Retina (tissue), 1 donor: ENCODE measurements around the gene EML6.

Source experiments
- DNase-seq: peaks from one replicate; pipeline ENCODE4 v3.0.0-alpha.2; 2016

Gene EML6

DNA sequence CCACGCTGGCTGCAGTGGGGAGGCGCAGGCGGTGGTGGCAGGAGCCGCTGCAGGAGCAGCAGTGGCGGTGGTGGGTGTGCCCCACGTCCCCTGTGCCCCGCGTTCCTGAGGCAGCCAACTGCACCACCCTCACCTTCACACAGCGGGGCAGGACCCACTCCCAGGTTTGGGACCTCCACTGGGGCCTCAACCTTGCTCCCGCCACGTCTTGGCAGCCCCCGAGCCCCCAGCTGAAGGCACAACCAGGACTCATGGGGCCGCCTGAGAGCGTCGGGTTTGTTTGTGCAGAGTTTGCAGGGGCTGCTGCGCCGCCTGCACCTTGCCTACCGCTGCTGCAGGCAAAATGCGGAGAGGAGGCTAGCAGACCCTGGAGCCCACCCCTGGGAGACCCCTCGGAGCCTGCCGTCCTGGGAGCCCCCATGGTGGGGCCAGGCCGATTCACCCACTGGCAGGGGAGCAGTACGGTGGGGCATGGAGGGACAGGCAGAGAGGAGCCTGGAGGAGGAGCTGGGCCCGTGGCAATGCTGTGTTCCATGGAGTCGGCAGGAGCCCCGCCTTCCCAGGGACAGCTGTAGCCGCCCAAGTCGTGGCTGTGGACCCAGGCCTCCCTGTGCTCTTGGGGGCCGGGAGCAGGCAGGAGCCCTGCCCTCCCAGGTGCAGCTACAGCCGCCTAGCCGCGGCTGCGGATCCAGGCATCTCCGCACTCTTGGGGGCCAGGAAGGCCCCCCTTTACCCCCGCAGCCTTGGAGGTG, 14.7 kb upstream of the EML6 start:
- DNase-seq: peak; percentile 91

DNA sequence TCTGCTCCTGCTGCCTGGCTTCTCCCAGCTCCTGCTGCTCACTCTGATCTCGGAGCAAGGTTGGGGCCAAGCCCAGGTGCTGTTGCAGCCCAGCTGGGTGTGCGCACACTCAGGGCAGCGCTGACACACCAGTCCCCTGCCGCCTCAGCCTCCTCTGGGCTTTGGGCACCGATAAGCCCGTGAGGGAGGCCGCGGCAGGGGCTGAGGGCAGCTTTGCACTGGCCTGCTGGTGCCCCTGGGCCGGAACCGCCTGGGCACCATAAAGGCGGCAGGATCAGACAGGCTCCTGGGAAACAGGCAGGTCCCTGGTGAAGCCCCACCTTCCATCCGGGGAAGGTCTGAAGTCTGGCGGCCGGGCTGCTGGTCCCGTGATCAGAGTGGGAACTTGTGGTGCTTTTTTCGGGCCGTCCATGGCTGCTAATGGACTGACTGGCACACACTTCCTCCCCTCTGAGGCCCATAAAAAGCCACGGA, 14.1 kb upstream of the EML6 start:
- DNase-seq: no peak

GRCh38 chr2:54710216-54710615, 13.2 kb upstream of the EML6 start:
- DNase-seq: no peak

GRCh38 chr2:54712516-54712915, 10.9 kb upstream of the EML6 start:
- DNase-seq: no peak

- no peak for DNase-seq
Measured at GRCh38 chr2:54714996-54715395, 8.5 kb upstream of the EML6 start.

DNA sequence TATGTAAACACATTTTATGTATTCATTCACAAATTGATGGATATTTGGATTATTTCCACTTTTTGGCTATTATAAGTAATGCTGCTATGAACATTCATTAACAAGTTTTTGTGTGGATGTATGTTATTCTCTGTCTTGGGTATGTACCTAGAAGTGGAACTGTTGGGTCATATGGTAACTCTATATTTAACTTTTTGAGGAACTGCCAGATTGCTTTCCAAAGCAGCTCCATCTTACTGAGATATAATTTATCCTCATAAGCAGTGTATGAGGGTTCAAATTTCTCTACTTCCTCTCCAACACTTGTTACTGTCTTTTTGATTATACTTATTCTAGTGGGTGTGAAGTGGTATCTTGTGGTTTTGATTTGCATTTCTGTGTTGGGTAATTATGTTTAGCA, 7.1 kb upstream of the EML6 start:
- DNase-seq: no peak

DNA sequence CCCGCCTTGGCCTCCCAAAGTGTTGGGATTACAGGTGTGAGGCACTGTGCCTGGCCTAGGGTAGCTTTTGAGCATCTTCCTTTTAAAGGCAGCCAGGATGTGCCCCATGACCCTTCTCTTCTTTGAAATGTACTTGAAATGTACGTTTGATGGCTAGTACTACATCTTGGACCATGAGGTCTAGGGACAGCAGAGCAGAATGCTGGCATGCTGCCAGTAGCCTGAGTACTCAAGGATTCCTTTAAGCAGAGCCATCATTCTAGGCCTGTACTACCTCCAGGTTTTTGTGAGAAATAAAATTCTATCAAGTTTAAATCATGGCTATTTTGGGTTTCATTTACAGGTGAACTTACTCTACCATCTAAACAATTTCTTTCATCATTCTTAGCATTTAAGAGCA, 2.9 kb upstream of the EML6 start:
- DNase-seq: no peak

DNA sequence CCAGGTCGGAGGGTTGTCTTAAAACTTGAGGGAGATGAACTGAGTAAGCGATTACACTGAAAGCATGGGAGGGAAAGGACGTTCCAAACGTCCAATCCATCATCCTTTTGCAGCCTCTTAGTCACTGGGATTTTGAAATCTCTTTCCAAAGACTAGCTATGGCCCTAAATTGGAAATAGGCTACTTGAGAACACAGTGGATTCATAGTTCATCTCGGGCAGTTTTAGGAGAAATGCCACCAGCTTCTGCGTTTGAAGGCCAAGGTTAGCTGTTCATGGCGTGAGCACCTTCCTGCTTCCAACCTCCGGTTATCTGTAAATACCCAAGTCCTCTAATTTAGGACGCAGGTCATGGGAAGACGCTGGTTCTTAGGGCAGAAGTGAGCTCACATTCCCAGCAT, 821 bp upstream of the EML6 start:
- peak; percentile 12 for DNase-seq

DNA sequence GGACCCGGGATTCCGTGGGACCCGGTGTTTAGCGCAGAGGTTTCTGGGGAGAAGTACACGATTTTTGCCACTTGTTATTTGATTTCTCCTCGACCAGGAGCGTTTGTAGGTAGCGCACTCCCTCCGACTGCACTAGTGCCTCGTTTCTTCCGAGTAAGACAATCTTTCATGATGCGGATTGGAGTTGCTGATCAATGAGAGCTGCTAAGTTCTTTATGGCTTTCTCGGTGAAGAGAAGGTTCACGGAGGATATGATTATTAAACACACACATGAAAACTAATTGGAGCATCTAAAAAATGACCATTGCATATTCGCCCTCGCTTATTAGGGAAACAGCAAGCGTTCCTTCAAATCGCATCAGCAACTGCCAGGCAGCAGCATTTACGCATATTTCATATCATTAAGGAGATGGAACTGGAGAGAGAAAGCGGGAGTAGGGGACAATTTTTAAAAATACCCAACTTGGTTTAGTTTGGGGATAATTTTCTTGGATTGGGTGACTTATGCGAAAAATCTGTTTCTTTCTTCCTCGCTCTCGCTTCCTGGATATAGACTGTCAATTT, 616 bp downstream of the EML6 start:
- peak; percentile 78 for DNase-seq

- DNase-seq: peak; percentile 49
Measured at GRCh38 chr2:54724560-54725342, 1.3 kb downstream of the EML6 start.

DNA sequence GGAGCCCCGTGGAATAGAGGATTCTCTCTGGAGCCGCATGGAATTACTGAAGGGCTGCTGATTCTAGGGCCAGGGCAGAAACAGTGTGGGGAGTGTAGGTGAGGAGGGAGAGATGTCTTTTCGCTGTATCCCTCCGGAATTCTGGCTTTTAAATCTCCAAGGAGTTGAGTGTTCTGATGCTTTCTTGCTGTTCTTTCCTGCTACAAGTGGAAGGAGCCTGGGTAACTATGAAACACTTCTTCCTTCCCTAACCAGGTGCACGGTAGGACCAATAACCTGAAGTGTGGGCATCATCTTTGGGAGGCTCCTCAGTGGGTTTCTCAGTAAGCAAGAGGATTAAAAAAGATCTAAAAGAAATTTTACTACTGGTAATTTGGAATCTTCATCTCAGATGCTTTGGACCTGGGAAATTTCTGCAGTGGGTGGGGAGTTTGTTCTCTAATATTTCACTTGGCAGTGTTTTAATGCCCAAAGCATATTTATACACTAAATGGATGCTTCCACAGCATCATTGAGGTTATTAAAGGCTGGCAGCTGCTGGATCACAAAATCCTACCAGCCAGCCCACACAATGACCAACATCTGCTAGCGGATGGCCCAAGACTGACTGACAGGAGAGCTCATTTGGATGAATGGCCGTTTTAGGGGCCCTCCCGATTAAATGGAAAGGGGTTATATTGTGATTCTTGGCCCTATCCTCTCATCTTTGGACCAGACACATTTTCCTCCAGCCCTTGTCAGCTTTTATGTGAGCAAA, 2.1 kb downstream of the EML6 start:
- peak; percentile 27 for DNase-seq

DNA sequence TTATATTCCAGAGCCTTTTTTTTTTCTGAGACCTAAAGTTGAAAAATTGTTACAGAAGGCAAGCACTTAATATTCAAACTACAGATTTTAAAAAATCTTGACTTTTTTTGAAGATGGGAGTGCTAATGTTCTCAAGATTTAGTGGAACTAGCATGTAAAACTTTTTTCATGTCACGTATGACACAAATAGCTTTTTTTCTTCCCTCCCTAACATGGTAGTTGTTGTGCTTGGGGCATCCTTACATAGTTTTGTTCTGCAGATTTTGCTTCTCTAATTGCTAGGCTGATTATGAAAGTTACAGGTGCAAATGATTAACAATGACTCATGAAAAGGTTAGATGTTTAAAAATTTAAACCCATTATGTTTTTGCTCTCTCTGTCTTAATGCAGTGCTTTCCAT, 3.0 kb downstream of the EML6 start:
- DNase-seq: no peak

DNA sequence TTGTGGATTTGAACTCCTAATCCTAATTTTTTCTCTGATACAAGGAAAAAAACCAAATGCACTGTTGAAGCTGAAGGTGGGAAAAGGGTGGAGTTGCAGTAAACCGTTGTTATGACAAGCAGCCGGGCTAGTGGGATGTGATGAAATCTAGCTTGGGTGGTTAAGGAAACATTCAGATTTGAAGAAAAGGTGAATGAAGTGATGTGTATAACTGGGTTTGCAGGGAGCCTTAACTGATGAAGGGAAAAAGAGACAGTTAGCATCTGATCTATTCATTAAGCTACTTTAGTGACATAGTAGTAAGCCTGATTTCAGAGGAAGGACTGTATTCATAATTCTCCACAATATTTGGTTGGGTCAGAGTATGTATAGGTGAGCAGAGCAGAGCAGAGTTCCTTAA, 3.5 kb downstream of the EML6 start:
- DNase-seq: no peak

DNA sequence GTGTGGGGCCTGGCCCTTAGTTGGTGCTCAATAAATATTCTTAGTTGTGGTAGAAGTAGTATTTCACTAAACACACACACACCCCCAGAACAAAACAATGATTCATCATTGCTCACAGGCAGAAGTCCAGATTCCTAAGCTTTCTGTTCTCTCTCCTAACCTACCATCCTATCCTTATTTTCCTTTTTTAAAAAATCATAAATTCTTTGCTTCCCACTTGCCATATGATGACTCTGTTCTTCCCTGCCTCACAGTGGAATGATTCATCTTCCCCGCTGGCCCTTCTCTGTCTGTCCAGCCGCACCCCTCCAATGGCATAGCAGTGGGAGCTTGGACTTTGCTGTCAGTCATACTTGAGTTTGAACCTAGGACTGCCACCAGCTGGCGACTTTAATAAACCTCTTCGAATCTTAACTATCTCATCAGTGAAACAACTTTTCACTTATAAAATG, 5.2 kb downstream of the EML6 start:
- DNase-seq: no peak

- DNase-seq: no peak
Measured at GRCh38 chr2:54735636-54736035, 12.2 kb downstream of the EML6 start.

DNA sequence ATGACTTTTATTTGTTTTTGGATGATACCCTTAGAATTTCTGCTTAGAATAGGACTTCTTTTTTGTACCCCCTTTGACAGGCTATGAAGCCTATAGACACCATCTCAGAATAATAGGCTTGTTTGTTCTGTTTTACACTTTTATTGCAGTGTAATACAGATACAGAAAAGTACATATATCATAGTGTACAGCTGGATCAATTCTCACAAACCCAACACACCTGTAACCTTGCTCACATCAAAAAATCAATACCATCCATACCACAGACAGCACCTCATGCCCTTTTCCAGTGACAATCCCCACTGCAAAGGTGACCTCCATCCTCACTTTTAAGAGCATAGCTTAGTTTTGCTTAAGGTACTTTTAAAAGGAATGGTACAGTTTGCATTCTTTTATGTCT, 14.8 kb downstream of the EML6 start:
- no peak for DNase-seq

- DNase-seq: no peak
Measured at GRCh38 chr2:54740333-54740732, 16.9 kb downstream of the EML6 start.

- no peak for DNase-seq
Measured at GRCh38 chr2:54741250-54741649, 17.8 kb downstream of the EML6 start.

- no peak for DNase-seq
Measured at GRCh38 chr2:54750040-54750439, 26.6 kb downstream of the EML6 start.

- DNase-seq: no peak
Measured at GRCh38 chr2:54752439-54752838, 29.0 kb downstream of the EML6 start.

DNA sequence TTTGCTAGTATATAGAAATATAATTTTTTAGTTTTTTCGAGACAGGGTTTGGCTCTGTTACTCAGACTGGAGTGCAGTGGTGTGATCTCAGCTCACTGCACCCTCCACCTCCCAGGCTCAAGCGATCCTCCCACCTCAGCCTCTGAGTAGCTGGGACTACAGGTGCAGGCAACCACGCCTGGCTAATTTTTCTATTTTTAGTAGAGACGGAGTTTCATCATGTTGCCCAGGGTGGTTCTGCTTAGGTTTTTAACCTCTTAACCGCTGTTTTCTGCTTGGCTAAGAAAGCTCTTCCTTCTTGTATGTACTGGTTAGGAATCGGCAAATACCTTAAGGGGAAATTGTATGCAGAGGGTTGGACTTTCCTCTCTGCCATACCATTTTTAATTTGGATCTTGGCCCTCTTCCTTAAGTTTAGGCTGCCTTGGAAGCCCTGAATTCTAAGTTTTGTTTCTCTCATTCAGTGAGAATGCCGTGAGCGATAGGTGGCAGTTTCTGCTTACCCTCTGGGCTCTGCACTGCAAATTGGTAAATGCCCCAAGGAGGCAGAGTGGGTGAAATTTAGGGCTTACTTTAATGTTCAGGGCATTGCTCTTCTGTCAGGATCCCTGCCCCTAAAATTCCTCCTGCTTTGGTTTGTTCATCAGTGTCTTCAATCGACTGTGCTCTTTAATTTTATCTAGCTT, 32.3 kb downstream of the EML6 start:
- DNase-seq: no peak

GRCh38 chr2:54757500-54757899, 34.0 kb downstream of the EML6 start:
- DNase-seq: no peak

DNA sequence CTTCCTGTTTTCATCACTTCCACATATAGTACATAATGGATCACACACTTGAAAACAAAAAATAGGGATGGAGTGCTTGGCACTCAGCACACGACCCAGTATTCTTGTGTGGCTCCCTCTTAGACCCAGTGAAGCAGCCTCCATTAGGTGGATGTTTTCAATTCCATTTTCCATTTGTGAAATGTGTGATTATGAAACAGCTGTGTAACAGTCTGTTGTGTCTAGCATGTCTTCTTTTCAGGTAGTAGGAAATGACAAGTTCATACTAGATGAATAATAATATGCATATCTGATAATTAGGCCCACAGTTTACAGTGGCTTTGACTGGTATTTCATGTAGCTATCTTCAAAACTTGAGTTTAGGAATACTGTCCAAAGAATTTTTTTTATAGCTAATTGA, 35.5 kb downstream of the EML6 start:
- no peak for DNase-seq
